Liver (tissue), 9 donors: ENCODE measurements around the gene UPP1. TPM values are rescaled to one million over a fixed set of nuclear protein-coding genes. Genes with fewer than 3 reads are reported as not detected.

Source experiments
- DNase-seq: peaks from one replicate; pipeline ENCODE4 v3.0.0-alpha.2; 2017; ENCODE audit warnings: low spot score
- H3K27ac ChIP-seq, 2 donors: one replicate each; pipeline ENCODE4 v1.7.0; 2013; ENCODE audit warnings: inconsistent platforms in 2 of 2, low read length in 2 of 2, control low read depth in 1 of 2, low read depth in 1 of 2, mild to moderate bottlenecking in 1 of 2
- H3K27me3 ChIP-seq, 4 donors: one replicate each; pipeline versions ENCODE4 v1.6.1 to v1.7.0; 2013; ENCODE audit warnings: low read length in 3 of 4, inconsistent platforms in 1 of 4, mild to moderate bottlenecking in 1 of 4, moderate library complexity in 1 of 4; ENCODE audit not compliant: control insufficient read depth in 4 of 4, insufficient read depth in 4 of 4
- H3K36me3 ChIP-seq, 4 donors: one replicate each; pipeline versions ENCODE4 v1.6.1 to v1.7.0; 2013; ENCODE audit warnings: low read length in 3 of 4, mild to moderate bottlenecking in 3 of 4, low read depth in 1 of 4, moderate library complexity in 1 of 4; ENCODE audit not compliant: control insufficient read depth in 4 of 4, insufficient read depth in 3 of 4
- H3K4me1 ChIP-seq, 4 donors: one replicate each; pipeline versions ENCODE4 v1.6.1 to v1.7.0; 2013; ENCODE audit warnings: low read length in 3 of 4, mild to moderate bottlenecking in 3 of 4, moderate library complexity in 1 of 4; ENCODE audit not compliant: control insufficient read depth in 4 of 4, insufficient read depth in 4 of 4
- H3K4me3 ChIP-seq, 3 donors: one replicate each; pipeline versions ENCODE4 v1.6.1 to v1.7.0; 2013; ENCODE audit warnings: low read length in 3 of 3, control low read depth in 1 of 3, low read depth in 1 of 3, mild to moderate bottlenecking in 1 of 3
- H3K9ac ChIP-seq, 2 donors: one replicate each; pipeline ENCODE4 v1.7.0; 2013; ENCODE audit warnings: low read length in 2 of 2, mild to moderate bottlenecking in 2 of 2, moderate library complexity in 2 of 2, control low read depth in 1 of 2, low read depth in 1 of 2
- H3K9me3 ChIP-seq, 4 donors: one replicate each; pipeline versions ENCODE4 v1.6.1 to v1.7.0; 2013; ENCODE audit warnings: low read length in 3 of 4; ENCODE audit not compliant: control insufficient read depth in 4 of 4
- EGR1 ChIP-seq, 2 donors: IDR thresholded peaks; 2 replicates each; pipeline ENCODE4 v1.6.1; 2016 to 2018; ENCODE audit warnings: antibody characterized with exemption in 2 of 2, low read depth in 2 of 2
- FOXA1 ChIP-seq: IDR thresholded peaks from 2 replicates; pipeline ENCODE4 v1.6.1; 2016; ENCODE audit warnings: antibody characterized with exemption
- FOXA2 ChIP-seq: IDR thresholded peaks from 2 replicates; pipeline ENCODE4 v1.6.1; 2016; ENCODE audit warnings: antibody characterized with exemption
- GABPA ChIP-seq, 2 donors: IDR thresholded peaks in 1 of 2; conservative IDR thresholded peaks in 1 of 2; 2 replicates each; pipeline ENCODE4 v1.6.1; 2016; ENCODE audit warnings: antibody characterized with exemption in 2 of 2, mild to moderate bottlenecking in 1 of 2, moderate library complexity in 1 of 2
- HNF4G ChIP-seq: IDR thresholded peaks from 2 replicates; pipeline ENCODE4 v1.6.1; 2016; ENCODE audit warnings: antibody characterized with exemption
- JUND ChIP-seq, 2 donors: IDR thresholded peaks; 2 replicates each; pipeline ENCODE4 v1.6.1; 2016; ENCODE audit warnings: antibody characterized with exemption in 2 of 2
- NR2F2 ChIP-seq: IDR thresholded peaks from 2 replicates; pipeline ENCODE4 v1.6.1; 2016; ENCODE audit warnings: antibody characterized with exemption
- RAD21 ChIP-seq, 2 donors: IDR thresholded peaks; 2 replicates each; pipeline ENCODE4 v1.6.1; 2016; ENCODE audit warnings: antibody characterized with exemption in 2 of 2, mild to moderate bottlenecking in 2 of 2
- RXRA ChIP-seq, 2 donors: IDR thresholded peaks; 2 replicates each; pipeline ENCODE4 v1.6.1; 2017 to 2018; ENCODE audit warnings: antibody characterized with exemption in 2 of 2, mild to moderate bottlenecking in 1 of 2
- YY1 ChIP-seq: IDR thresholded peaks from 2 replicates; pipeline ENCODE4 v1.6.1; 2016; ENCODE audit warnings: antibody characterized with exemption, mild to moderate bottlenecking
- WGBS: extraction: QIAGEN DNeasy Blood & Tissue Kit; methylation state at CpG from one replicate; pipeline ENCODE4 v1.1.7; 2013; 5-methylcytosine and 5-hydroxymethylcytosine counted together
- polyA plus RNA-seq, 2 donors: library from polyadenylated mRNA; stranded (reverse) in 1 of 2; unstranded in 1 of 2; fragments of 200-250 nt in 1 of 2; fragments of >200 nt in 1 of 2; fragmentation: Nextera tagmentation in 1 of 2; extraction: Ambion mirVana in 1 of 2; gene quantifications; one replicate each; pipeline versions ENCODE4 v1.2.1 to v1.2.3, GENCODE V29; 2013 to 2015
- total RNA-seq, 2 donors: library from RNA; depleted of rRNA; stranded (reverse); fragments of >200 nt; gene quantifications; one replicate each; pipeline ENCODE4 v1.2.3, GENCODE V29; 2014
- TF ChIP-seq, protein P1 (sequence below): IDR thresholded peaks from 2 replicates; pipeline ENCODE4 v1.6.1; 2016; ENCODE audit warnings: antibody characterized with exemption, mild to moderate bottlenecking
- TF ChIP-seq, protein P2 (sequence below): fragments of 150-350 bp; IDR thresholded peaks from 2 replicates; pipeline ENCODE4 v1.5.1; 2017; ENCODE audit warnings: improper control_type of control experiment, low read depth, low read length; ENCODE audit not compliant: missing input control
- TF ChIP-seq, protein P3 (sequence below): IDR thresholded peaks from 2 replicates; pipeline ENCODE4 v1.6.1; 2016; ENCODE audit warnings: antibody characterized with exemption
- donor health status: healthy.
- donor health status: healthy.
- donor health status: healthy.
- donor health status: healthy.
- donor health status: healthy.

The UPP1 gene
- total and polyA plus RNA-seq, 4 donors: 3.1 to 18.8 (median 9.1) TPM

DNA sequence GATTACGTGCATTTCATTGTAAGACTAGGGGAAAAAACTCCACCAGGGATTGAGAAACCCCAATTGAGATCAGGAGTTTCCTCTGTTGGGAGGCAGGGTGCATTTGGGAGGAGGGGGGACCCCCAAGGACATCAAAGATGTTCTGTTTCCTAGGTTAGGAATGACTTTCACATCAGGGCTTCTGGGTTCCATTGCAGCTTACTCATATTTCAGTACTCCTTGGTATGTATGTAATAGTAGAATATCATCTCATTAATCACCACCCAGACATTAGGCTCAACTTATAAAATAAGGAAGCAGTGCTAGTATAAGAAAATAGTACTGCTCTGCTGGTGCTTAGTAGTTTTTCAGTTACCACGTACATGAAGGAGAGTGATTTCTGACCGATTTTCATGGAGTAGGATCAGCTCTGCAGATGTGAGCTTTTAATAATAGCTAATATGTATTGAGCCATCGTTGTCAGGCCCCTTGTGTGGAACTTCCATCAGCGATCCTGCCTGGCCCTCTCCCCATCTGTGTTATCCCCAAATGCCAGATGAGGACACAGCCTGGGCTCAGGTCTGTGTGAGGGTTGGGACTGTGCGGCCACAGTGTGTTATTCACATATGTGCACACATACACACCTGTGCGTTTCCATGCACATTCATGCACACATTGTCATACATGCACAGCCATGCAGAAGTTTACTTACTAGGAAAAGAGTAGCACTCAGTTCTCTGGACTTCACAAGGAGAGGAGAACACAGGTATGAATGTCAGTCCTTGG, 23.5 kb downstream of the UPP1 start (continued):
- TF ChIP-seq, protein P1, sequence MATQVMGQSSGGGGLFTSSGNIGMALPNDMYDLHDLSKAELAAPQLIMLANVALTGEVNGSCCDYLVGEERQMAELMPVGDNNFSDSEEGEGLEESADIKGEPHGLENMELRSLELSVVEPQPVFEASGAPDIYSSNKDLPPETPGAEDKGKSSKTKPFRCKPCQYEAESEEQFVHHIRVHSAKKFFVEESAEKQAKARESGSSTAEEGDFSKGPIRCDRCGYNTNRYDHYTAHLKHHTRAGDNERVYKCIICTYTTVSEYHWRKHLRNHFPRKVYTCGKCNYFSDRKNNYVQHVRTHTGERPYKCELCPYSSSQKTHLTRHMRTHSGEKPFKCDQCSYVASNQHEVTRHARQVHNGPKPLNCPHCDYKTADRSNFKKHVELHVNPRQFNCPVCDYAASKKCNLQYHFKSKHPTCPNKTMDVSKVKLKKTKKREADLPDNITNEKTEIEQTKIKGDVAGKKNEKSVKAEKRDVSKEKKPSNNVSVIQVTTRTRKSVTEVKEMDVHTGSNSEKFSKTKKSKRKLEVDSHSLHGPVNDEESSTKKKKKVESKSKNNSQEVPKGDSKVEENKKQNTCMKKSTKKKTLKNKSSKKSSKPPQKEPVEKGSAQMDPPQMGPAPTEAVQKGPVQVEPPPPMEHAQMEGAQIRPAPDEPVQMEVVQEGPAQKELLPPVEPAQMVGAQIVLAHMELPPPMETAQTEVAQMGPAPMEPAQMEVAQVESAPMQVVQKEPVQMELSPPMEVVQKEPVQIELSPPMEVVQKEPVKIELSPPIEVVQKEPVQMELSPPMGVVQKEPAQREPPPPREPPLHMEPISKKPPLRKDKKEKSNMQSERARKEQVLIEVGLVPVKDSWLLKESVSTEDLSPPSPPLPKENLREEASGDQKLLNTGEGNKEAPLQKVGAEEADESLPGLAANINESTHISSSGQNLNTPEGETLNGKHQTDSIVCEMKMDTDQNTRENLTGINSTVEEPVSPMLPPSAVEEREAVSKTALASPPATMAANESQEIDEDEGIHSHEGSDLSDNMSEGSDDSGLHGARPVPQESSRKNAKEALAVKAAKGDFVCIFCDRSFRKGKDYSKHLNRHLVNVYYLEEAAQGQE: no peak
- no peak for TF ChIP-seq GABPA (IDR thresholded peaks at IDR 0.05 in 1 of 2, conservative IDR thresholded peaks at IDR 0.05 in 1 of 2)

DNA sequence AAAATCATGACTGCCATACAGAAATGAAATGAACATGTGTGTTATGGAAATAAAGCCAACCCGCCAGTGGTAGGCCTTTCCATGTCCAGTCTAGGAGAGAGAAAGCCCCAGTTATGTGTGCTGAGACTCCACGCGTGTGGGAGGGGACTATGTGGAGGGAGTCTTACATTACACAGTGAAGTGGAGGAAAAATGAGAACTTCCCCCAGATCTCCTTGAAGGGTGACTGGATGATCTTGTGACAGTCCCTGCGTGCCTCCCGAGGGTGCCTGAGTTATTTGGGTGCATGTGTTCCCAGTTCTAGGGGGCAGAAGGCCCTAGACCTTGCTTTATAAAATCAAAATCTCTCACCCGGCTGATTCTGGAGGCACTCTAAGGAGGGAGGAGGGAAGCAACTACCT, 24.2 kb downstream of the UPP1 start:
- peaks cover 0 to 2% (median under 1%) of the 10 kb centered on the region in 4 donors for H3K36me3 ChIP-seq
- DNase-seq: no peak
- H3K27ac ChIP-seq: no peak overlapping the region
- no peak for TF ChIP-seq RXRA (IDR thresholded peaks at IDR 0.05)
- no peak for TF ChIP-seq RAD21 (IDR thresholded peaks at IDR 0.05)
- TF ChIP-seq GABPA (IDR thresholded peaks at IDR 0.05 in 1 of 2, conservative IDR thresholded peaks at IDR 0.05 in 1 of 2): no peak
- no peak for TF ChIP-seq EGR1 (IDR thresholded peaks at IDR 0.05; ENCODE audit: low read depth in 2 of 2)
- no peak for TF ChIP-seq JUND (IDR thresholded peaks at IDR 0.05)
- TF ChIP-seq, protein P1: no peak
- no peak overlapping the region for H3K9ac ChIP-seq
- H3K9me3 ChIP-seq: no peaks in the 10 kb centered on the region
- H3K27me3 ChIP-seq: no peaks in the 10 kb centered on the region
- H3K4me1 ChIP-seq: peaks cover 2 to 8% (median 4%) of the 10 kb centered on the region in 4 donors
- H3K4me3 ChIP-seq: no peak overlapping the region
- WGBS: 93% methylated on average over 6 of the region's 6 CpGs

DNA sequence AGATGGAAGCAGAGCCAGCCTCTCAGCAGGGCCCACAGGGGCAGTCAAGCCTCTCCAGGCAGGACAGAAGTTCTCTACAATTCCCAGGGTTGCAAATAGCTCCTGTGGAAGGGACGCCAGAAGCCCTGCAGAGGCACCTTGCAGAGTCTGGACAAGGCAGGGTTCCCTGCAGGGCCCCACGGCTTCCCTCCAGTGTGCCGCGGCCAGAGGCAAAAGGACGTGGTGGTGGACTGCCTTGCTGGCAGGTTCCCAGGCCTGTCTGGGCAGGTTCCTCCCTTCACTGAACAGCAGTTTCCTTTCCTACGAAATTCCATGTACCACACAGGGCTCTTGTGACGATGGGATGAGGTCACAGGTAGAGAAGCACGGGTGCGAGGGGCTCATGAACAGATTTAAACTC, 25.1 kb downstream of the UPP1 start:
- Histone ChIP-seq H3K4me3 (no peak overlapping the region), H3K36me3 (no peaks in the 10 kb centered on the region)

More for the DNA sequence above, 25.1 kb downstream of the UPP1 start:
- TF ChIP-seq, protein P2, sequence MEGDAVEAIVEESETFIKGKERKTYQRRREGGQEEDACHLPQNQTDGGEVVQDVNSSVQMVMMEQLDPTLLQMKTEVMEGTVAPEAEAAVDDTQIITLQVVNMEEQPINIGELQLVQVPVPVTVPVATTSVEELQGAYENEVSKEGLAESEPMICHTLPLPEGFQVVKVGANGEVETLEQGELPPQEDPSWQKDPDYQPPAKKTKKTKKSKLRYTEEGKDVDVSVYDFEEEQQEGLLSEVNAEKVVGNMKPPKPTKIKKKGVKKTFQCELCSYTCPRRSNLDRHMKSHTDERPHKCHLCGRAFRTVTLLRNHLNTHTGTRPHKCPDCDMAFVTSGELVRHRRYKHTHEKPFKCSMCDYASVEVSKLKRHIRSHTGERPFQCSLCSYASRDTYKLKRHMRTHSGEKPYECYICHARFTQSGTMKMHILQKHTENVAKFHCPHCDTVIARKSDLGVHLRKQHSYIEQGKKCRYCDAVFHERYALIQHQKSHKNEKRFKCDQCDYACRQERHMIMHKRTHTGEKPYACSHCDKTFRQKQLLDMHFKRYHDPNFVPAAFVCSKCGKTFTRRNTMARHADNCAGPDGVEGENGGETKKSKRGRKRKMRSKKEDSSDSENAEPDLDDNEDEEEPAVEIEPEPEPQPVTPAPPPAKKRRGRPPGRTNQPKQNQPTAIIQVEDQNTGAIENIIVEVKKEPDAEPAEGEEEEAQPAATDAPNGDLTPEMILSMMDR: no peak
- TF ChIP-seq, protein P1: no peak
- no peak for TF ChIP-seq NR2F2
- no peak for TF ChIP-seq FOXA2
- TF ChIP-seq YY1: no peak
- TF ChIP-seq, protein P3, sequence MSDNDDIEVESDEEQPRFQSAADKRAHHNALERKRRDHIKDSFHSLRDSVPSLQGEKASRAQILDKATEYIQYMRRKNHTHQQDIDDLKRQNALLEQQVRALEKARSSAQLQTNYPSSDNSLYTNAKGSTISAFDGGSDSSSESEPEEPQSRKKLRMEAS: no peak
- no peak for TF ChIP-seq FOXA1
- TF ChIP-seq HNF4G: no peak
- TF ChIP-seq RXRA (IDR thresholded peaks at IDR 0.05): no peak
- Histone ChIP-seq H3K27ac (no peak overlapping the region), H3K9me3 (no peaks in the 10 kb centered on the region), H3K4me1 (peaks cover 2 to 8% (median 4%) of the 10 kb centered on the region in 4 donors), H3K9ac (no peak overlapping the region), H3K27me3 (no peaks in the 10 kb centered on the region)
- DNase-seq: no peak
- WGBS: 90% methylated on average over 9 of the region's 9 CpGs
